GM12878 (cell line): Measurements from ENCODE around the gene IL32. TPM values are rescaled to one million over a fixed set of nuclear protein-coding genes. Genes with fewer than 3 reads are reported as not detected.

Experiments used
- ATAC-seq: fragments of 200-7000 bp; cut with Tn5 transposase; 3 replicates; pipeline ENCODE4 v1.9.1; 2020; ENCODE audit warnings: mild to moderate bottlenecking, moderate library complexity
- BruUV-seq: library from RNA; stranded (reverse); fragments of 400-500 nt; replicated peaks from 2 replicates; lab custom pipeline; 2021; lab: Mats Ljungman, UMichigan
- CTCF ChIA-PET: fragments of 300-600 bp; sonication (Branson Sonifier 250); formaldehyde crosslinking; extraction: SDS; loops from one replicate; lab custom pipeline; 2021; ENCODE audit warnings: inconsistent platforms; lab: Yijun Ruan, JAX
- POLR2A ChIA-PET: fragments of 350-600 bp; formaldehyde crosslinking; extraction: SDS; loops from one replicate; lab custom pipeline; 2021; ENCODE audit warnings: inconsistent platforms; lab: Charles Lee
- RAD21 ChIA-PET: fragments of 300-600 bp; sonication (Branson Sonifier 250); formaldehyde crosslinking; loops from one replicate; lab custom pipeline; 2023; ENCODE audit warnings: antibody characterized with exemption; ENCODE audit not compliant: unreplicated experiment; lab: Charles Lee
- SMC1A ChIA-PET: fragments of 300-600 bp; sonication (Branson Sonifier 250); formaldehyde crosslinking; loops from one replicate; lab custom pipeline; 2023; ENCODE audit not compliant: unreplicated experiment, uncharacterized antibody; lab: Charles Lee
- DNase-seq: peaks from one replicate; pipeline ENCODE4 v3.0.0-alpha.2; 2011; ENCODE audit warnings: low read depth, low spot score
- FAIRE-seq: peaks from 3 replicates; lab custom pipeline; 2011; peaks lifted over from hg19 to GRCh38; lab: Jason Lieb, UNC
- H2AFZ ChIP-seq: 2 replicates; pipeline ENCODE4 v1.6.0; 2011; ENCODE audit warnings: low read depth, low read length, control low read depth; ENCODE audit not compliant: control insufficient read depth
- H3K27ac ChIP-seq: 2 replicates; pipeline ENCODE4 v1.5.1; 2011; ENCODE audit warnings: control low read depth; ENCODE audit not compliant: control insufficient read depth, insufficient read depth
- H3K27me3 ChIP-seq, 2 experiments: replicated peaks in 1 of 2; 2 replicates each; pipeline versions ENCODE4 v1.6.0 to v1.6.1; 2011; ENCODE audit warnings: low read length in 1 of 2; ENCODE audit not compliant: control insufficient read depth in 2 of 2, insufficient read depth in 2 of 2
- H3K36me3 ChIP-seq, 2 experiments: 2 replicates each; pipeline ENCODE4 v1.5.1; 2011; ENCODE audit warnings: low read length in 1 of 2; ENCODE audit not compliant: control insufficient read depth in 2 of 2, insufficient read depth in 2 of 2
- H3K4me1 ChIP-seq: 2 replicates; pipeline ENCODE4 v1.6.1; 2011; ENCODE audit warnings: mild to moderate bottlenecking, low read length, moderate library complexity, mixed read lengths; ENCODE audit not compliant: control insufficient read depth, insufficient read depth
- H3K4me2 ChIP-seq: 2 replicates; pipeline ENCODE4 v1.6.0; 2011; ENCODE audit warnings: control low read depth; ENCODE audit not compliant: control insufficient read depth, insufficient read depth
- H3K4me3 ChIP-seq: fragments of 200-600 bp; sonication (generic); 2 replicates; pipeline ENCODE4 v1.5.1; 2016
- H3K79me2 ChIP-seq: 2 replicates; pipeline ENCODE4 v1.6.0; 2011; ENCODE audit warnings: low read length; ENCODE audit not compliant: control insufficient read depth, insufficient read depth
- H3K9ac ChIP-seq: 2 replicates; pipeline ENCODE4 v1.8.0; 2011; ENCODE audit warnings: low read length, control low read depth, mixed read lengths; ENCODE audit not compliant: control insufficient read depth, insufficient read depth
- H3K9me3 ChIP-seq: replicated peaks from 3 replicates; pipeline ENCODE4 v1.5.1; 2011; ENCODE audit warnings: mild to moderate bottlenecking, low read length; ENCODE audit not compliant: control insufficient read depth, insufficient read depth
- H4K20me1 ChIP-seq: 2 replicates; pipeline ENCODE4 v1.6.0; 2011; ENCODE audit not compliant: control insufficient read depth, insufficient read depth
- BMI1 ChIP-seq: fragments of 450-650 bp; IDR thresholded peaks from 2 replicates; pipeline ENCODE4 v1.6.1; 2016; ENCODE audit warnings: mild to moderate bottlenecking, moderate library complexity, borderline replicate concordance
- DPF2 ChIP-seq: fragments of 450-650 bp; IDR thresholded peaks from 2 replicates; pipeline ENCODE4 v1.6.1; 2017; ENCODE audit warnings: mild to moderate bottlenecking
- EGR1 ChIP-seq, 2 experiments: IDR thresholded peaks; 1 replicate in 1 of 2; 2 replicates in 1 of 2; pipeline ENCODE4 v1.6.1; 2011 to 2012; ENCODE audit warnings: low read depth in 2 of 2, low read length in 2 of 2, borderline replicate concordance in 1 of 2, mild to moderate bottlenecking in 1 of 2, moderate library complexity in 1 of 2
- EP300 ChIP-seq, 2 experiments: fragments of 150-350 bp in 1 of 2; IDR thresholded peaks; 2 replicates each; pipeline ENCODE4 v1.6.1; 2011 to 2012; ENCODE audit warnings: low read depth in 2 of 2, low read length in 2 of 2, borderline replicate concordance in 1 of 2, improper control_type of control experiment in 1 of 2, inconsistent platforms in 1 of 2; ENCODE audit not compliant: control insufficient read depth in 1 of 2
- EZH2 ChIP-seq: IDR thresholded peaks from 2 replicates; pipeline ENCODE4 v1.6.1; 2012; ENCODE audit warnings: low read depth, mild to moderate bottlenecking, control low read depth, inconsistent platforms, low read length, borderline replicate concordance; ENCODE audit not compliant: control insufficient read depth
- LARP7 ChIP-seq: fragments of 450-650 bp; IDR thresholded peaks from 2 replicates; pipeline ENCODE4 v1.6.1; 2017; ENCODE audit warnings: mild to moderate bottlenecking
- MTA3 ChIP-seq: IDR thresholded peaks from 2 replicates; pipeline ENCODE4 v1.6.1; 2012; ENCODE audit warnings: low read length, inconsistent platforms, borderline replicate concordance
- PAX5 ChIP-seq: IDR thresholded peaks from 2 replicates; pipeline ENCODE4 v1.6.1; 2011; ENCODE audit warnings: low read depth, low read length, borderline replicate concordance
- PAX8 ChIP-seq: fragments of 450-650 bp; IDR thresholded peaks from 2 replicates; pipeline ENCODE4 v1.6.1; 2017; ENCODE audit warnings: mild to moderate bottlenecking, moderate library complexity
- POLR2AphosphoS5 ChIP-seq: IDR thresholded peaks from 2 replicates; pipeline ENCODE4 v1.6.1; 2011; ENCODE audit warnings: mild to moderate bottlenecking, low read length, inconsistent platforms
- RELA ChIP-seq: fragments of 450-650 bp; IDR thresholded peaks from 2 replicates; pipeline ENCODE4 v1.8.0; 2014; ENCODE audit warnings: borderline replicate concordance; ENCODE audit not compliant: partially characterized antibody
- RUNX3 ChIP-seq: IDR thresholded peaks from 2 replicates; pipeline ENCODE4 v1.6.1; 2012; ENCODE audit warnings: low read length, inconsistent platforms
- TCF12 ChIP-seq: IDR thresholded peaks from 2 replicates; pipeline ENCODE4 v1.6.1; 2011; ENCODE audit warnings: low read depth, mild to moderate bottlenecking, low read length
- WRNIP1 ChIP-seq: IDR thresholded peaks from 2 replicates; pipeline ENCODE4 v1.6.1; 2011; ENCODE audit warnings: low read depth, low read length, improper control_type of control experiment, borderline replicate concordance
- ZBTB11 ChIP-seq: fragments of 450-650 bp; formaldehyde crosslinking; IDR thresholded peaks from 2 replicates; pipeline ENCODE4 v1.5.0; 2022; ENCODE audit warnings: mild to moderate bottlenecking, missing genetic modification characterization
- ZNF384 ChIP-seq: IDR thresholded peaks from 2 replicates; pipeline ENCODE4 v1.6.1; 2012; ENCODE audit warnings: low read depth, mild to moderate bottlenecking, low read length, improper control_type of control experiment, borderline replicate concordance
- ZNF622 ChIP-seq: fragments of 450-650 bp; IDR thresholded peaks from 2 replicates; pipeline ENCODE4 v1.6.1; 2017; ENCODE audit warnings: mild to moderate bottlenecking, inconsistent platforms
- WGBS: methylation state at CpG from one replicate; pipeline ENCODE4 v1.1.6; 2016; ENCODE audit warnings: low lambda C conversion rate; ENCODE audit not compliant: insufficient replicate concordance, insufficient coverage; ENCODE audit errors: missing lambda C conversion rate; 5-methylcytosine and 5-hydroxymethylcytosine counted together
- in situ Hi-C: fragments of 300-500 bp; cut with MboI; formaldehyde crosslinking; loops from 9 replicates; pipeline ENCODE4 v1.14.3; 2018; ENCODE audit warnings: mixed read lengths
- intact Hi-C: fragments of 100-400 bp; cut with micrococcal nuclease; formaldehyde crosslinking; loops from one replicate; pipeline ENCODE4 v1.14.2; 2022; ENCODE audit not compliant: unreplicated experiment
- polyA plus RNA-seq, 11 experiments: library from polyadenylated mRNA; depleted of rRNA in 4 of 11; unstranded in 6 of 11; stranded (reverse) in 5 of 11; fragments of >200 nt; fragmentation: Nextera tagmentation in 4 of 11; fragmentation: Illumina TruSeq in 1 of 11; extraction: Ambion mirVana in 4 of 11; extraction: Trizol in 1 of 11; gene quantifications; 1 replicate in 1 of 11; 2 replicates in 10 of 11; pipeline versions ENCODE4 v1.2.1 to v1.2.3, GENCODE V29; 2011 to 2016; ENCODE audit warnings: inconsistent platforms in 2 of 11, missing spikeins in 2 of 11, low read depth in 1 of 11
- total RNA-seq, 4 experiments: library from RNA; depleted of rRNA in 3 of 4; stranded (reverse); fragments of >200 nt in 3 of 4; fragmentation: Illumina TruSeq in 1 of 4; extraction: Trizol in 1 of 4; gene quantifications; 2 replicates each; pipeline versions ENCODE4 v1.2.1 to v1.2.3, GENCODE V29; 2013 to 2021
- TF ChIP-seq, protein P1 (sequence below): IDR thresholded peaks from 2 replicates; pipeline ENCODE4 v1.6.1; 2011; ENCODE audit warnings: borderline replicate concordance, low read depth, mild to moderate bottlenecking, moderate library complexity, low read length; ENCODE audit not compliant: insufficient read depth, poor library complexity, severe bottlenecking
- TF ChIP-seq, protein P2 (sequence below): fragments of 450-650 bp; IDR thresholded peaks from 2 replicates; pipeline ENCODE4 v1.6.1; 2017; ENCODE audit warnings: low read depth, mild to moderate bottlenecking, moderate library complexity

IL32 gene
- total and polyA plus RNA-seq, 10 of the 15 experiments (the other 5 are each of a cell fraction or from before 2014, with no cell fraction given) = 27.0 to 122 (median 55.8) TPM

- H3K9ac ChIP-seq = no peak within 1 kb of the TSS; the same call in 1 of the 2 replicates
- peak within 1 kb of the TSS; percentile 87 for H2AFZ ChIP-seq
- H3K79me2 ChIP-seq = no peaks in the 10 kb centered on the region
- H3K27me3 ChIP-seq = no peaks in the 10 kb centered on the region
- H3K4me3 ChIP-seq = peak within 1 kb of the TSS; percentile 73
- WGBS = 1% methylated on average over 34 of the region's 49 CpGs
- intact Hi-C loops (no loop called here), in situ Hi-C loops (no loop called here)
- H3K4me1 ChIP-seq = peaks cover 25% of the 10 kb centered on the region
- ATAC-seq = peak; percentile 56
- RAD21 ChIA-PET = interaction anchor here (1.1 to 2.2 kb wide), 7 partner anchors 8 to 39 kb away, joined by 3 to 21 read pairs (median 5); no protein-coding TSS in a partner anchor
- SMC1A ChIA-PET = no interaction called here
- H4K20me1 ChIP-seq = no peaks in the 10 kb centered on the region
- H3K27ac ChIP-seq = no peak within 1 kb of the TSS
- CTCF ChIA-PET = interaction anchor here (0.9 to 18.2 kb wide), 4 partner anchors 8 to 112 kb away, joined by 4 to 421 read pairs (median 14); no protein-coding TSS in a partner anchor
- no peaks in the 10 kb centered on the region for H3K9me3 ChIP-seq
- no peaks in the 10 kb centered on the region; a peak in 1 of 4 replicates for H3K36me3 ChIP-seq
- no peak for FAIRE-seq
- BruUV-seq = no TSS peak
- POLR2A ChIA-PET = interaction anchor here (0.7 to 1.5 kb wide), 4 partner anchors 10 to 137 kb away, joined by 3 to 5 read pairs (median 4); partner anchors contain the start of gene FLYWCH2
- H3K4me2 ChIP-seq = peak within 1 kb of the TSS; percentile 83
- DNase-seq = no peak
- no peak for TF ChIP-seq ZBTB11
- peak in 1 of 2 experiments; percentile 100; a peak in 2 of 3 replicates for TF ChIP-seq EGR1 (IDR thresholded peaks at IDR 0.05; ENCODE audit: borderline replicate concordance in 1 of 2, low read depth in 2 of 2, low read length in 2 of 2)
- no peak for TF ChIP-seq RELA
- 0 out of 2 replicates have a peak, but pooled peaks have one; percentile 24 for TF ChIP-seq LARP7
- TF ChIP-seq, protein P1, sequence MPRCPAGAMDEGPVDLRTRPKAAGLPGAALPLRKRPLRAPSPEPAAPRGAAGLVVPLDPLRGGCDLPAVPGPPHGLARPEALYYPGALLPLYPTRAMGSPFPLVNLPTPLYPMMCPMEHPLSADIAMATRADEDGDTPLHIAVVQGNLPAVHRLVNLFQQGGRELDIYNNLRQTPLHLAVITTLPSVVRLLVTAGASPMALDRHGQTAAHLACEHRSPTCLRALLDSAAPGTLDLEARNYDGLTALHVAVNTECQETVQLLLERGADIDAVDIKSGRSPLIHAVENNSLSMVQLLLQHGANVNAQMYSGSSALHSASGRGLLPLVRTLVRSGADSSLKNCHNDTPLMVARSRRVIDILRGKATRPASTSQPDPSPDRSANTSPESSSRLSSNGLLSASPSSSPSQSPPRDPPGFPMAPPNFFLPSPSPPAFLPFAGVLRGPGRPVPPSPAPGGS = no peak
- no peak for TF ChIP-seq TCF12
- TF ChIP-seq ZNF622 = no peak
- TF ChIP-seq, protein P2, sequence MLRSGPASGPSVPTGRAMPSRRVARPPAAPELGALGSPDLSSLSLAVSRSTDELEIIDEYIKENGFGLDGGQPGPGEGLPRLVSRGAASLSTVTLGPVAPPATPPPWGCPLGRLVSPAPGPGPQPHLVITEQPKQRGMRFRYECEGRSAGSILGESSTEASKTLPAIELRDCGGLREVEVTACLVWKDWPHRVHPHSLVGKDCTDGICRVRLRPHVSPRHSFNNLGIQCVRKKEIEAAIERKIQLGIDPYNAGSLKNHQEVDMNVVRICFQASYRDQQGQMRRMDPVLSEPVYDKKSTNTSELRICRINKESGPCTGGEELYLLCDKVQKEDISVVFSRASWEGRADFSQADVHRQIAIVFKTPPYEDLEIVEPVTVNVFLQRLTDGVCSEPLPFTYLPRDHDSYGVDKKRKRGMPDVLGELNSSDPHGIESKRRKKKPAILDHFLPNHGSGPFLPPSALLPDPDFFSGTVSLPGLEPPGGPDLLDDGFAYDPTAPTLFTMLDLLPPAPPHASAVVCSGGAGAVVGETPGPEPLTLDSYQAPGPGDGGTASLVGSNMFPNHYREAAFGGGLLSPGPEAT = no peak
- TF ChIP-seq BMI1 = no peak
- TF ChIP-seq EP300 (IDR thresholded peaks at IDR 0.05; ENCODE audit: borderline replicate concordance in 1 of 2, control insufficient read depth in 1 of 2, low read depth in 2 of 2, low read length in 2 of 2) = no peak
- no peak for TF ChIP-seq RUNX3
- TF ChIP-seq WRNIP1 = no peak
- TF ChIP-seq PAX8 = no peak
- TF ChIP-seq EZH2 = no peak
- TF ChIP-seq MTA3 = no peak
- TF ChIP-seq PAX5 = no peak
- TF ChIP-seq ZNF384 = no peak
- no peak; the same call in 1 of the 2 replicates for TF ChIP-seq POLR2AphosphoS5
- TF ChIP-seq DPF2 = peak; percentile 44; the same call in 1 of the 2 replicates
Observed at GRCh38 chr16:3020247-3020603, 45.2 kb upstream of the IL32 start, which contains the start of gene TNFRSF12A. Gene TNFRSF12A (plus strand): TSS chr16:3020368. CDS start chr16:3020398, 30 bp downstream.
